B cell (primary cell): ENCODE data around the gene GRP. TPM values are rescaled to one million over a fixed set of nuclear protein-coding genes. Genes with fewer than 3 reads are reported as not detected.

Source experiments
- ATAC-seq: fragments of 200-7000 bp; cut with Tn5 transposase; one replicate; pipeline ENCODE4 v1.10.0; 2021; ENCODE audit warnings: low read depth, mild to moderate bottlenecking, moderate number of reproducible peaks, moderate library complexity
- CTCF ChIA-PET: fragments of 350-600 bp; sonication (Branson Sonifier 250); formaldehyde crosslinking; loops from one replicate; lab custom pipeline; 2021; ENCODE audit warnings: antibody characterized with exemption, inconsistent platforms; lab: Charles Lee
- POLR2A ChIA-PET: fragments of 350-600 bp; sonication (Branson Sonifier 250); formaldehyde crosslinking; loops from one replicate; lab custom pipeline; 2021; ENCODE audit warnings: antibody characterized with exemption; lab: Charles Lee
- DNase-seq: peaks from one replicate; pipeline ENCODE4 v3.0.0; 2013
- H2AFZ ChIP-seq: 2 replicates; pipeline ENCODE4 v1.6.1; 2012; ENCODE audit warnings: mild to moderate bottlenecking, low read depth, low read length; ENCODE audit not compliant: insufficient read depth, poor library complexity, severe bottlenecking
- H3K27ac ChIP-seq, 2 donors: 1 replicate in 1 of 2; 2 replicates in 1 of 2; pipeline ENCODE4 v1.5.1; 2012 to 2013; ENCODE audit warnings: low read length in 2 of 2, mild to moderate bottlenecking in 2 of 2, moderate library complexity in 1 of 2
- H3K27me3 ChIP-seq, 4 experiments: fragments of 200-600 bp in 1 of 4; sonication (generic) in 1 of 4; replicated peaks in 1 of 4; 1 replicate in 2 of 4; 2 replicates in 2 of 4; pipeline versions ENCODE4 v1.6.1 to v1.7.0; 2013 to 2016; ENCODE audit warnings: low read length in 3 of 4, mild to moderate bottlenecking in 2 of 4, mixed read lengths in 1 of 4, moderate library complexity in 1 of 4; ENCODE audit not compliant: insufficient read depth in 4 of 4, control insufficient read depth in 3 of 4; ENCODE audit errors: control extremely low read depth in 1 of 4
- H3K36me3 ChIP-seq, 2 experiments: replicated peaks in 1 of 2; 1 replicate in 1 of 2; 2 replicates in 1 of 2; pipeline versions ENCODE4 v1.6.1 to v1.7.1; 2013; ENCODE audit warnings: low read length in 1 of 2; ENCODE audit not compliant: insufficient read depth in 2 of 2, control insufficient read depth in 1 of 2; ENCODE audit errors: control extremely low read depth in 1 of 2, extremely low read depth in 1 of 2
- H3K4me1 ChIP-seq, 2 donors: fragments of 200-600 bp in 1 of 2; sonication (generic) in 1 of 2; 1 replicate in 1 of 2; 2 replicates in 1 of 2; pipeline versions ENCODE4 v1.5.1 to v1.6.1; 2013 to 2017; ENCODE audit warnings: low read length in 2 of 2; ENCODE audit not compliant: control insufficient read depth in 2 of 2, insufficient read depth in 2 of 2
- H3K4me2 ChIP-seq: replicated peaks from 2 replicates; pipeline ENCODE3; 2012; ENCODE audit warnings: mild to moderate bottlenecking, low read depth, low read length; ENCODE audit not compliant: poor library complexity, severe bottlenecking
- H3K4me3 ChIP-seq, 5 experiments: fragments of 200-600 bp in 1 of 5; sonication (generic) in 1 of 5; 1 replicate in 3 of 5; 2 replicates in 2 of 5; pipeline versions ENCODE4 v1.5.1 to v1.7.0; 2011 to 2016; ENCODE audit warnings: low read length in 4 of 5, mild to moderate bottlenecking in 4 of 5, low read depth in 2 of 5, control low read depth in 1 of 5, moderate library complexity in 1 of 5; ENCODE audit not compliant: insufficient read depth in 1 of 5; ENCODE audit errors: control extremely low read depth in 1 of 5, extremely low read depth in 1 of 5
- H3K79me2 ChIP-seq: fragments of 200-600 bp; sonication (generic); one replicate; pipeline ENCODE4 v1.6.0; 2016; ENCODE audit warnings: low read length; ENCODE audit not compliant: control insufficient read depth, insufficient read depth
- H3K9ac ChIP-seq: fragments of 200-600 bp; sonication (generic); 2 replicates; pipeline ENCODE4 v1.6.1; 2017; ENCODE audit warnings: mild to moderate bottlenecking, low read length, moderate library complexity
- H3K9me3 ChIP-seq, 3 donors: one replicate each; pipeline versions ENCODE4 v1.6.1 to v1.7.1; 2013; ENCODE audit warnings: low read length in 2 of 3; ENCODE audit not compliant: control insufficient read depth in 2 of 3, insufficient read depth in 1 of 3; ENCODE audit errors: control extremely low read depth in 1 of 3
- H4K20me1 ChIP-seq: 2 replicates; pipeline ENCODE4 v1.6.0; 2012; ENCODE audit warnings: mild to moderate bottlenecking, low read length; ENCODE audit not compliant: insufficient read depth, control insufficient read depth, poor library complexity, severe bottlenecking
- H3K27ac Mint-ChIP-seq: one replicate; pipeline ENCODE4 v1.8.0; 2021; ENCODE audit warnings: mixed read lengths
- H3K27me3 Mint-ChIP-seq: one replicate; pipeline ENCODE4 v1.8.0; 2021; ENCODE audit warnings: mixed read lengths
- H3K4me1 Mint-ChIP-seq: one replicate; pipeline ENCODE4 v1.8.0; 2021; ENCODE audit warnings: mixed read lengths
- H3K4me3 Mint-ChIP-seq: one replicate; pipeline ENCODE4 v1.8.0; 2021; ENCODE audit warnings: mixed read lengths
- H3K9me3 Mint-ChIP-seq: one replicate; pipeline ENCODE4 v1.8.0; 2022; ENCODE audit warnings: mixed read lengths; ENCODE audit not compliant: insufficient read depth
- EZH2 ChIP-seq: IDR thresholded peaks from 2 replicates; pipeline ENCODE4 v1.6.1; 2012; ENCODE audit warnings: borderline replicate concordance, low read depth, mild to moderate bottlenecking, moderate library complexity, low read length; ENCODE audit not compliant: insufficient read depth, poor library complexity, severe bottlenecking
- WGBS: methylation state at CpG from one replicate; pipeline ENCODE4 v1.1.5; 2013; ENCODE audit warnings: missing lambda C conversion rate; ENCODE audit not compliant: insufficient coverage; 5-methylcytosine and 5-hydroxymethylcytosine counted together
- intact Hi-C: fragments of 100-400 bp; cut with micrococcal nuclease; formaldehyde crosslinking; loops from one replicate; pipeline ENCODE4 v1.10.0; 2022
- polyA plus RNA-seq: library from polyadenylated mRNA; depleted of rRNA; stranded (reverse); fragments of >200 nt; gene quantifications from 2 replicates; pipeline ENCODE4 v1.2.3, GENCODE V29; 2012
- total RNA-seq, 2 donors: library from RNA; stranded (reverse); fragments of 120-200 nt in 1 of 2; gene quantifications; 1 replicate in 1 of 2; 2 replicates in 1 of 2; pipeline versions ENCODE4 v1.2.3 to v1.2.4, GENCODE V29; 2013 to 2022
- TF ChIP-seq, protein P1 (sequence below): fragments of 200-600 bp; IDR thresholded peaks from one replicate; pipeline ENCODE4 v1.8.0; 2022; ENCODE audit warnings: antibody characterized with exemption, mild to moderate bottlenecking

The GRP gene
- total and polyA plus RNA-seq, 2 donors (not counting 1 experiment from before 2014, with no cell fraction given): not detected

DNA sequence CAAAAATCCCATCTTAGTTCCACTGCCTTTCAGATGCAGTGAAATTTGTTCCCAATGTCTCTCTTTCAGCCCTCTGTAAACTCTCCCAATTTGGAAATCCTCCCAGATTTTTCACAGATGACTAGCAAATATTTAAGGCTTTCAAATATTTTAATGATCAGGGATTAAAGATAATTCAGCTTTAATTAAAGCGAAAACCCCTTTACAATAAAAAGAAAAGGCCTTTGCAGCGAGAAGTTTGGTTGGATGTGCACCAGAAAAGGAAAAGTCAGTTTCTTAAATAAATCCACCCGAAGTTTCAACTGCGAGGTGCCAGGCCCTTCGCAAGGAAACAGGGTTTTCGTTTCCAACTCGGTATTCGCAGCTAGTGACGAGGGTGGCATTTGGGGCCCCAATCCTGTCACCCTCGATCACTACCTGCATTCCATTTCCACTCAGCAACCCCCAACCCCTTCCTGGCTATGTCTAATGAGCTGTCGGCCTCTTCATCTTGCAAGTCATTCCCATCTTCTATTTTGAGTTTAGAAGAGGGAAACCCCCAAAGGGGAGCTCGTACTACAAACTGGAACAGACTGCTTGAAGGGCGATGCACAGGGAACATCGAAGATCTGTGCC is 51.8 kb downstream of the GRP start:
- intact Hi-C loops: loop anchor here (5.0 kb wide), 1 partner anchor 86 kb away; the partner anchor contains the start of gene LMAN1
- H3K36me3 ChIP-seq: no peaks in the 10 kb centered on the region
- H3K79me2 ChIP-seq: no peaks in the 10 kb centered on the region
- Mint-ChIP-seq H3K4me1 (peaks cover 32% of the 10 kb centered on the region), H3K4me3 (peak overlapping the region; percentile 47), H3K27ac (no peak overlapping the region), H3K9me3 (no peaks in the 10 kb centered on the region), H3K27me3 (peaks cover 77% of the 10 kb centered on the region)
- WGBS: 9% methylated on average over 7 of the region's 14 CpGs
- DNase-seq: peak; percentile 24
- TF ChIP-seq, protein P1, sequence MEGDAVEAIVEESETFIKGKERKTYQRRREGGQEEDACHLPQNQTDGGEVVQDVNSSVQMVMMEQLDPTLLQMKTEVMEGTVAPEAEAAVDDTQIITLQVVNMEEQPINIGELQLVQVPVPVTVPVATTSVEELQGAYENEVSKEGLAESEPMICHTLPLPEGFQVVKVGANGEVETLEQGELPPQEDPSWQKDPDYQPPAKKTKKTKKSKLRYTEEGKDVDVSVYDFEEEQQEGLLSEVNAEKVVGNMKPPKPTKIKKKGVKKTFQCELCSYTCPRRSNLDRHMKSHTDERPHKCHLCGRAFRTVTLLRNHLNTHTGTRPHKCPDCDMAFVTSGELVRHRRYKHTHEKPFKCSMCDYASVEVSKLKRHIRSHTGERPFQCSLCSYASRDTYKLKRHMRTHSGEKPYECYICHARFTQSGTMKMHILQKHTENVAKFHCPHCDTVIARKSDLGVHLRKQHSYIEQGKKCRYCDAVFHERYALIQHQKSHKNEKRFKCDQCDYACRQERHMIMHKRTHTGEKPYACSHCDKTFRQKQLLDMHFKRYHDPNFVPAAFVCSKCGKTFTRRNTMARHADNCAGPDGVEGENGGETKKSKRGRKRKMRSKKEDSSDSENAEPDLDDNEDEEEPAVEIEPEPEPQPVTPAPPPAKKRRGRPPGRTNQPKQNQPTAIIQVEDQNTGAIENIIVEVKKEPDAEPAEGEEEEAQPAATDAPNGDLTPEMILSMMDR: no peak
- TF ChIP-seq EZH2: no peak
- peaks cover 0 to 40% (median 0%) of the 10 kb centered on the region in 3 donors for H3K9me3 ChIP-seq
- ChIA-PET POLR2A (interaction anchor here (0.6 kb wide), 1 partner anchor 475 kb away, joined by 7 read pairs; no protein-coding TSS in a partner anchor), CTCF (no interaction called here)
- peaks cover 0 to 94% (median 69%) of the 10 kb centered on the region in 4 experiments for H3K27me3 ChIP-seq
- H3K4me1 ChIP-seq: peaks cover 40 to 55% of the 10 kb centered on the region in 2 donors
- H3K9ac ChIP-seq: peak overlapping the region; percentile 42
- peak overlapping the region in 1 of 5 experiments; percentile 17 for H3K4me3 ChIP-seq
- H3K4me2 ChIP-seq: peak overlapping the region; percentile 75
- H3K27ac ChIP-seq: no peak overlapping the region
- no peak for ATAC-seq
- no peak overlapping the region for H2AFZ ChIP-seq
- no peaks in the 10 kb centered on the region for H4K20me1 ChIP-seq

GRCh38 chr18:59272221-59272888 is 52.4 kb downstream of the GRP start:
- CTCF ChIA-PET: no interaction called here
- TF ChIP-seq EZH2: no peak
- TF ChIP-seq, protein P1: no peak
- WGBS: 7% methylated on average over 52 of the region's 52 CpGs

More at GRCh38 chr18:59272221-59272888, 52.4 kb downstream of the GRP start:
- intact Hi-C loops: loop anchor here (5.0 kb wide), 1 partner anchor 85 kb away; the partner anchor contains the start of gene LMAN1
- no peak for ATAC-seq
- Histone ChIP-seq H3K9ac (peak overlapping the region; percentile 42), H2AFZ (peak overlapping the region; percentile 31), H3K9me3 (peaks cover 0 to 40% (median 1%) of the 10 kb centered on the region in 3 donors), H3K4me3 (peak overlapping the region in 3 of 5 experiments; percentile 17 to 43 (median 33)), H3K27me3 (peaks cover 0 to 92% (median 65%) of the 10 kb centered on the region in 4 experiments), H3K27ac (no peak overlapping the region), H3K79me2 (no peaks in the 10 kb centered on the region), H3K36me3 (no peaks in the 10 kb centered on the region), H4K20me1 (no peaks in the 10 kb centered on the region), H3K4me1 (peaks cover 40 to 53% of the 10 kb centered on the region in 2 donors), H3K4me2 (peak overlapping the region; percentile 75)
- Mint-ChIP-seq H3K4me1 (peaks cover 29% of the 10 kb centered on the region), H3K27me3 (peaks cover 75% of the 10 kb centered on the region), H3K4me3 (peak overlapping the region; percentile 47), H3K27ac (no peak overlapping the region), H3K9me3 (no peaks in the 10 kb centered on the region)
- DNase-seq: peak; percentile 50
- POLR2A ChIA-PET: no interaction called here
